ENCODE measurements around the gene PAK4. TPM values are rescaled to one million over a fixed set of nuclear protein-coding genes. Genes with fewer than 3 reads are reported as not detected.
A peak's percentile ranks its signal among the peaks of the same experiment; 100 is the strongest.

Gene PAK4
- total and polyA plus RNA-seq, 2 of the 13 experiments (the other 11 are each of a cell fraction or from before 2014, with no cell fraction given) = 9.5 to 17.8 TPM

DNA sequence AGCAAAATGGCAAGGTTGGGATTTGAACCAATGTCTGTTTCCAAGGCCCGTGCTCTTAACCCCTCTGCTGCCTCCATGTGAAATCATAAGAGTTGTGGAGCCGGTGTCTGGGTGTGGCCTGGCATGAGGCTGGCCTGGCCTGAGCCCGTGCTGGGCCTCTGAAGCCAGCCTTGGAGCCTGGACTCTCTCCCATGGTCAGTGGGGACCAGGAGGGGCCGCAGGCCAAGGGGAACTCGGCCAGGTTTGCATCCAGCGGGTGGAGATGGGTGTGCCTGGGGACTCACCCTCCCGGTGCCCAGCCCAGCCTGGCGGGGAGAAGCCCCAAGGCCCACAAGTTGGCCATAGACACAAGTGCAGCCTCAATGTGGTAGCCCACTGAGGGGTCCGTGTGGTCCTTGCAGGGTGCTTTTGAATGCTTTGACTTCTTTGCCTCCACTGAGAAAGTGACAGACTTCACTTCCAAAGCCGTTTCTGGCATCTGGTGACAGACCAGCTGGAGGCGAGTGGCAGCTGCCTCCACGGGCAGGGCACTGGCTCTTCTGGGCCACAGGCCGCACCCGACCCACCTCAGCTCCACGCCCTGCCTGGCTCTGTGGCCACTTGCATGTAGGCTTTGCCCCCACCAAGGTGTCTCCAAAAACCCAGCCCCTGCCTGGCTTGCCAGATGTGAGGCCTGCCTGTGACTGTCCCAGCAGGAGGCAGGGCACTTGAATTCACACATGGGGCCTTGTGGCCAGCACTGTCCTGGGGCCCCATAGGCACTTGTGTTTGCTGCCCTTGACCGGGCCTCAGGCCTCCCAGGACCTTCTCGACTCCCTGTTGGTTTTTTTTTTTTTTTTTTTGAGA is 45.0 kb downstream of the PAK4 start (continued):
- TF ChIP-seq, protein P1, sequence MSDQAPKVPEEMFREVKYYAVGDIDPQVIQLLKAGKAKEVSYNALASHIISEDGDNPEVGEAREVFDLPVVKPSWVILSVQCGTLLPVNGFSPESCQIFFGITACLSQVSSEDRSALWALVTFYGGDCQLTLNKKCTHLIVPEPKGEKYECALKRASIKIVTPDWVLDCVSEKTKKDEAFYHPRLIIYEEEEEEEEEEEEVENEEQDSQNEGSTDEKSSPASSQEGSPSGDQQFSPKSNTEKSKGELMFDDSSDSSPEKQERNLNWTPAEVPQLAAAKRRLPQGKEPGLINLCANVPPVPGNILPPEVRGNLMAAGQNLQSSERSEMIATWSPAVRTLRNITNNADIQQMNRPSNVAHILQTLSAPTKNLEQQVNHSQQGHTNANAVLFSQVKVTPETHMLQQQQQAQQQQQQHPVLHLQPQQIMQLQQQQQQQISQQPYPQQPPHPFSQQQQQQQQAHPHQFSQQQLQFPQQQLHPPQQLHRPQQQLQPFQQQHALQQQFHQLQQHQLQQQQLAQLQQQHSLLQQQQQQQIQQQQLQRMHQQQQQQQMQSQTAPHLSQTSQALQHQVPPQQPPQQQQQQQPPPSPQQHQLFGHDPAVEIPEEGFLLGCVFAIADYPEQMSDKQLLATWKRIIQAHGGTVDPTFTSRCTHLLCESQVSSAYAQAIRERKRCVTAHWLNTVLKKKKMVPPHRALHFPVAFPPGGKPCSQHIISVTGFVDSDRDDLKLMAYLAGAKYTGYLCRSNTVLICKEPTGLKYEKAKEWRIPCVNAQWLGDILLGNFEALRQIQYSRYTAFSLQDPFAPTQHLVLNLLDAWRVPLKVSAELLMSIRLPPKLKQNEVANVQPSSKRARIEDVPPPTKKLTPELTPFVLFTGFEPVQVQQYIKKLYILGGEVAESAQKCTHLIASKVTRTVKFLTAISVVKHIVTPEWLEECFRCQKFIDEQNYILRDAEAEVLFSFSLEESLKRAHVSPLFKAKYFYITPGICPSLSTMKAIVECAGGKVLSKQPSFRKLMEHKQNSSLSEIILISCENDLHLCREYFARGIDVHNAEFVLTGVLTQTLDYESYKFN (CRISPR knock-in tag; conservative IDR thresholded peaks at IDR 0.05) = 0 out of 2 replicates have a peak, but pooled peaks have one; percentile 27
- no peak for TF ChIP-seq NCOA1 (CRISPR knock-in tag; IDR thresholded peaks at IDR 0.05)
- peak; percentile 43; the same call in 1 of the 2 replicates for TF ChIP-seq TBX2 (CRISPR knock-in tag; IDR thresholded peaks at IDR 0.05; ENCODE audit: borderline replicate concordance)
- no peak for TF ChIP-seq ZFP62 (CRISPR knock-in tag; IDR thresholded peaks at IDR 0.05)
- peak; percentile 52; the same call in 1 of the 2 replicates for TF ChIP-seq ZFY (CRISPR knock-in tag; IDR thresholded peaks at IDR 0.05)
- TF ChIP-seq, protein P2, sequence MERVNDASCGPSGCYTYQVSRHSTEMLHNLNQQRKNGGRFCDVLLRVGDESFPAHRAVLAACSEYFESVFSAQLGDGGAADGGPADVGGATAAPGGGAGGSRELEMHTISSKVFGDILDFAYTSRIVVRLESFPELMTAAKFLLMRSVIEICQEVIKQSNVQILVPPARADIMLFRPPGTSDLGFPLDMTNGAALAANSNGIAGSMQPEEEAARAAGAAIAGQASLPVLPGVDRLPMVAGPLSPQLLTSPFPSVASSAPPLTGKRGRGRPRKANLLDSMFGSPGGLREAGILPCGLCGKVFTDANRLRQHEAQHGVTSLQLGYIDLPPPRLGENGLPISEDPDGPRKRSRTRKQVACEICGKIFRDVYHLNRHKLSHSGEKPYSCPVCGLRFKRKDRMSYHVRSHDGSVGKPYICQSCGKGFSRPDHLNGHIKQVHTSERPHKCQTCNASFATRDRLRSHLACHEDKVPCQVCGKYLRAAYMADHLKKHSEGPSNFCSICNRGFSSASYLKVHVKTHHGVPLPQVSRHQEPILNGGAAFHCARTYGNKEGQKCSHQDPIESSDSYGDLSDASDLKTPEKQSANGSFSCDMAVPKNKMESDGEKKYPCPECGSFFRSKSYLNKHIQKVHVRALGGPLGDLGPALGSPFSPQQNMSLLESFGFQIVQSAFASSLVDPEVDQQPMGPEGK (CRISPR knock-in tag; IDR thresholded peaks at IDR 0.05) = peak; percentile 45; the same call in 1 of the 2 replicates
- TF ChIP-seq MATR3 (CRISPR knock-in tag; IDR thresholded peaks at IDR 0.05) = no peak

Data from HepG2 (cell line).